Kidney (tissue), 14 donors: ENCODE data around the gene CELF1. TPM values are rescaled to one million over a fixed set of nuclear protein-coding genes. Genes with fewer than 3 reads are reported as not detected.

Experiments
- DNase-seq, 5 donors: peaks; one replicate each; pipeline ENCODE4 v3.0.0-alpha.2; 2013 to 2020
- FAIRE-seq: peaks from 2 replicates; lab custom pipeline; 2012; peaks lifted over from hg19 to GRCh38; lab: Jason Lieb, UNC
- H3K27ac ChIP-seq, 2 donors: one replicate each; pipeline ENCODE4 v1.7.0; 2013; ENCODE audit warnings: low read depth in 2 of 2, low read length in 2 of 2, inconsistent platforms in 1 of 2
- H3K27me3 ChIP-seq: one replicate; pipeline ENCODE4 v1.7.1; 2013; ENCODE audit warnings: low read length, inconsistent platforms; ENCODE audit not compliant: control insufficient read depth, insufficient read depth
- H3K36me3 ChIP-seq, 3 donors: one replicate each; pipeline versions ENCODE4 v1.7.0 to v1.7.1; 2013; ENCODE audit warnings: low read length in 3 of 3, control low read depth in 1 of 3, inconsistent platforms in 1 of 3; ENCODE audit not compliant: insufficient read depth in 3 of 3, control insufficient read depth in 2 of 3
- H3K4me1 ChIP-seq, 3 donors: one replicate each; pipeline versions ENCODE4 v1.7.0 to v1.7.1; 2013; ENCODE audit warnings: low read length in 3 of 3, inconsistent platforms in 1 of 3, low read depth in 1 of 3; ENCODE audit not compliant: control insufficient read depth in 2 of 3, insufficient read depth in 2 of 3
- H3K4me3 ChIP-seq, 3 donors: one replicate each; pipeline versions ENCODE4 v1.7.0 to v1.8.1; 2013; ENCODE audit warnings: low read length in 3 of 3, control low read depth in 1 of 3, inconsistent platforms in 1 of 3
- H3K9ac ChIP-seq, 3 donors: one replicate each; pipeline versions ENCODE4 v1.7.0 to v1.7.1; 2013; ENCODE audit warnings: low read length in 3 of 3, control low read depth in 1 of 3, inconsistent platforms in 1 of 3
- H3K9me3 ChIP-seq, 3 donors: one replicate each; pipeline versions ENCODE4 v1.7.0 to v1.7.1; 2013; ENCODE audit warnings: low read length in 3 of 3, control low read depth in 1 of 3, inconsistent platforms in 1 of 3; ENCODE audit not compliant: control insufficient read depth in 2 of 3, insufficient read depth in 1 of 3
- CTCF ChIP-seq: IDR thresholded peaks from 3 replicates; pipeline ENCODE4 v1.5.1; 2012; ENCODE audit warnings: mild to moderate bottlenecking, moderate library complexity, borderline replicate concordance; ENCODE audit not compliant: insufficient read depth; ENCODE audit errors: extremely low read depth
- intact Hi-C: fragments of 100-400 bp; cut with DNase I; formaldehyde crosslinking; loops from one replicate; pipeline ENCODE4 v1.11.1; 2022
- polyA plus RNA-seq: library from polyadenylated mRNA; stranded (reverse); fragments of 350-450 nt; fragmentation: Illumina TruSeq; extraction: RNeasy Lipid Tissue Mini Kit (QIAGEN cat#74804); gene quantifications from one replicate; pipeline ENCODE4 v1.2.3, GENCODE V29; 2014; ENCODE audit warnings: low read depth, low replicate concordance; ENCODE audit not compliant: insufficient read depth
- total RNA-seq: library from RNA; stranded (reverse); fragmentation: NEBNext Ultra II Directional; extraction: Animal tissue kit (Norgen Biotek cat#: 25700); gene quantifications from one replicate; pipeline ENCODE4 v1.2.1, GENCODE V29; 2021
- donor health status: control.
- donor health status: control.
- donor health status: control.
- donor health status: control.
- donor health status: control.
- donor health status: DM: yes; HTN: yes; CAD: no.
- donor health status: Normal renal cell carcinoma (clear cell type).

The CELF1 gene
- total and polyA plus RNA-seq, 2 donors from 2014 or later: 30.8 to 115 TPM

- no peak overlapping the region for H3K27ac ChIP-seq
- H3K9ac ChIP-seq: no peak overlapping the region
- no peaks in the 10 kb centered on the region for H3K36me3 ChIP-seq
- H3K27me3 ChIP-seq: no peaks in the 10 kb centered on the region
- TF ChIP-seq CTCF: no peak
- peaks cover 0 to 26% (median 19%) of the 10 kb centered on the region in 3 donors for H3K4me1 ChIP-seq
- intact Hi-C loops: no loop called here
- FAIRE-seq (no peak), DNase-seq (no peak)
- no peak overlapping the region for H3K4me3 ChIP-seq
- no peaks in the 10 kb centered on the region for H3K9me3 ChIP-seq
These were observed 41.0 kb downstream of the CELF1 start for GRCh38 chr11:47511917-47512316.

GRCh38 chr11:47510209-47510608, 42.7 kb downstream of the CELF1 start:
- no peak overlapping the region for H3K27ac ChIP-seq

GRCh38 chr11:47509077-47509536, 43.8 kb downstream of the CELF1 start:
- no peaks in the 10 kb centered on the region for H3K36me3 ChIP-seq
- no peak for FAIRE-seq
- H3K4me1 ChIP-seq: peaks cover 0 to 21% (median 19%) of the 10 kb centered on the region in 3 donors
- TF ChIP-seq CTCF: no peak
- intact Hi-C loops: no loop called here
- no peaks in the 10 kb centered on the region for H3K9me3 ChIP-seq
- H3K9ac ChIP-seq: no peak overlapping the region
- H3K4me3 ChIP-seq: no peak overlapping the region
- no peaks in the 10 kb centered on the region for H3K27me3 ChIP-seq
- no peak for DNase-seq
- peak overlapping the region in 1 of 2 donors; percentile 51 for H3K27ac ChIP-seq

More at GRCh38 chr11:47510209-47510608, 42.7 kb downstream of the CELF1 start:
- no peaks in the 10 kb centered on the region for H3K27me3 ChIP-seq
- intact Hi-C loops: no loop called here
- FAIRE-seq (no peak), DNase-seq (no peak)
- no peak for TF ChIP-seq CTCF
- no peaks in the 10 kb centered on the region for H3K9me3 ChIP-seq
- H3K9ac ChIP-seq: no peak overlapping the region
- H3K4me3 ChIP-seq: no peak overlapping the region
- no peaks in the 10 kb centered on the region for H3K36me3 ChIP-seq
- peaks cover 0 to 25% (median 19%) of the 10 kb centered on the region in 3 donors for H3K4me1 ChIP-seq
